Motor neuron (in vitro differentiated cells): ENCODE results near the gene CTDP1. TPM values are rescaled to one million over a fixed set of nuclear protein-coding genes. Genes with fewer than 3 reads are reported as not detected.

Experiments
- ATAC-seq, 8 experiments: fragments of 200-7000 bp; cut with Tn5 transposase; replicated peaks in 6 of 8; 2 replicates each; pipeline ENCODE4 v1.8.0; 2021; ENCODE audit warnings: mild to moderate bottlenecking in 8 of 8, moderate library complexity in 8 of 8
- H3K27ac ChIP-seq, 2 donors: fragments of 250-450 bp; sonication (Bioruptor Pico); 2 replicates each; pipeline ENCODE4 v1.9.0; 2021; ENCODE audit warnings: antibody characterized with exemption in 2 of 2, mild to moderate bottlenecking in 2 of 2, moderate library complexity in 1 of 2
- H3K4me1 ChIP-seq, 2 donors: fragments of 250-450 bp; sonication (Bioruptor Pico); replicated peaks in 1 of 2; 2 replicates each; pipeline ENCODE4 v1.6.1; 2021; ENCODE audit warnings: antibody characterized with exemption in 2 of 2, mild to moderate bottlenecking in 2 of 2, moderate library complexity in 1 of 2
- H3K4me3 ChIP-seq, 5 donors: fragments of 250-450 bp; sonication (Bioruptor Pico); 2 replicates each; pipeline ENCODE4 v1.9.0; 2021; ENCODE audit warnings: antibody characterized with exemption in 5 of 5, mild to moderate bottlenecking in 5 of 5, moderate library complexity in 4 of 5
- WGBS, 10 experiments: fragments of 450-650 bp; shearing (Covaris generic); methylation state at CpG; one replicate each; pipeline ENCODE4 v1.0.0; 2022; 5-methylcytosine and 5-hydroxymethylcytosine counted together
- in situ Hi-C, 9 experiments: fragments of 400-800 bp; cut with MboI; loops; one replicate each; pipeline ENCODE4 v1.15.0; 2021; ENCODE audit warnings: low sequenced_read_pairs in 9 of 9, low pct_unique_long_range_greater_than_20kb in 2 of 9; ENCODE audit not compliant: unreplicated experiment in 9 of 9
- total RNA-seq, 8 experiments: library from RNA; unstranded; fragments of 300-600 nt; gene quantifications; 2 replicates each; pipeline versions ENCODE4 v1.2.3 to v1.2.4, GENCODE V29; 2022

Gene CTDP1
- total RNA-seq, 8 experiments from 2014 or later: 9.5 to 21.8 (median 14.8) TPM

GRCh38 chr18:79650959-79651358, 28.6 kb upstream of the CTDP1 start:
- 58 to 98% (median 80%) methylated on average over 4 to 10 of the region's 11 CpGs for WGBS, 10 experiments
- no peaks in the 10 kb centered on the region for H3K4me1 ChIP-seq
- H3K4me3 ChIP-seq: no peak overlapping the region
- ATAC-seq: no peak
- H3K27ac ChIP-seq: no peak overlapping the region
- in situ Hi-C loops: loop anchor here in 2 of 9 experiments (25.0 kb wide), 1 partner anchor 264 kb away; the partner anchor contains the start of gene NFATC1 (in 2 of the 2)

- Histone ChIP-seq H3K4me3 (no peak overlapping the region), H3K27ac (no peak overlapping the region), H3K4me1 (peaks cover 16 to 25% of the 10 kb centered on the region in 2 donors)
- in situ Hi-C loops: loop anchor here in 2 of 9 experiments (25.0 kb wide), 1 partner anchor 270 kb away; the partner anchor contains the start of gene NFATC1 (in 2 of the 2)
- ATAC-seq: peak in 5 of 8 experiments; percentile 13 to 43 (median 39)
- 17 to 80% (median 60%) methylated on average over 1 to 9 of the region's 21 CpGs; no CpG with 5 or more reads in 3 of the 10 experiments for WGBS, 10 experiments
These were observed 22.1 kb upstream of the CTDP1 start for GRCh38 chr18:79657342-79657996.

- Histone ChIP-seq H3K27ac (no peak overlapping the region), H3K4me1 (peaks cover 25 to 32% of the 10 kb centered on the region in 2 donors), H3K4me3 (no peak overlapping the region)
- in situ Hi-C loops: loop anchor here in 2 of 9 experiments (25.0 kb wide), 1 partner anchor 271 kb away; the partner anchor contains the start of gene NFATC1 (in 2 of the 2)
- no peak for ATAC-seq
- WGBS, 10 experiments: 50 to 100% (median 87%) methylated on average over 3 to 12 of the region's 12 CpGs
These were observed 21.2 kb upstream of the CTDP1 start for GRCh38 chr18:79658366-79658765.

GRCh38 chr18:79659733-79660132, 19.9 kb upstream of the CTDP1 start:
- Histone ChIP-seq H3K4me1 (peaks cover 25 to 32% of the 10 kb centered on the region in 2 donors), H3K27ac (no peak overlapping the region), H3K4me3 (no peak overlapping the region)
- in situ Hi-C loops: loop anchor here in 2 of 9 experiments (25.0 kb wide), 1 partner anchor 272 kb away; the partner anchor contains the start of gene NFATC1 (in 2 of the 2)
- no peak for ATAC-seq
- 52 to 100% (median 86%) methylated on average over 2 to 5 of the region's 5 CpGs for WGBS, 10 experiments

GRCh38 chr18:79662034-79662433, 17.6 kb upstream of the CTDP1 start:
- no peak overlapping the region for H3K4me3 ChIP-seq
- ATAC-seq: peak in 5 of 8 experiments; percentile 86 to 93 (median 91)
- 0 to 46% (median 12%) methylated on average over 1 to 4 of the region's 4 CpGs for WGBS, 10 experiments
- in situ Hi-C loops: loop anchor here in 2 of 9 experiments (25.0 kb wide), 1 partner anchor 275 kb away; the partner anchor contains the start of gene NFATC1 (in 2 of the 2)
- H3K27ac ChIP-seq: peak overlapping the region in 1 of 2 donors; percentile 54
- H3K4me1 ChIP-seq: peaks cover 25 to 32% of the 10 kb centered on the region in 2 donors

GRCh38 chr18:79662439-79662838, 17.2 kb upstream of the CTDP1 start:
- ATAC-seq: peak in 5 of 8 experiments; percentile 42 to 64 (median 54)
- no peak overlapping the region for H3K4me3 ChIP-seq
- in situ Hi-C loops: loop anchor here in 2 of 9 experiments (25.0 kb wide), 1 partner anchor 275 kb away; the partner anchor contains the start of gene NFATC1 (in 2 of the 2)
- H3K4me1 ChIP-seq: peaks cover 25 to 29% of the 10 kb centered on the region in 2 donors
- WGBS, 10 experiments: 0 to 88% (median 24%) methylated on average over 1 of the region's 1 CpG; no CpG with 5 or more reads in 4 of the 10 experiments
- peak overlapping the region in 1 of 2 donors; percentile 54 for H3K27ac ChIP-seq

GRCh38 chr18:79664525-79665125, 15.0 kb upstream of the CTDP1 start:
- ATAC-seq: peak in 1 of 8 experiments; percentile 44
- no peak overlapping the region for H3K27ac ChIP-seq
- WGBS, 10 experiments: 14 to 100% (median 90%) methylated on average over 1 to 3 of the region's 3 CpGs
- in situ Hi-C loops: loop anchor here in 2 of 9 experiments (25.0 kb wide), 1 partner anchor 277 kb away; the partner anchor contains the start of gene NFATC1 (in 2 of the 2)
- H3K4me1 ChIP-seq: peaks cover 25 to 26% of the 10 kb centered on the region in 2 donors
- H3K4me3 ChIP-seq: no peak overlapping the region

GRCh38 chr18:79668203-79668602, 11.4 kb upstream of the CTDP1 start:
- in situ Hi-C loops: loop anchor here in 2 of 9 experiments (25.0 kb wide), 1 partner anchor 281 kb away; the partner anchor contains the start of gene NFATC1 (in 2 of the 2)
- ATAC-seq: no peak

GRCh38 chr18:79672490-79673276, 6.9 kb upstream of the CTDP1 start:
- no peak for ATAC-seq
- no peak overlapping the region for H3K27ac ChIP-seq
- H3K4me1 ChIP-seq: peaks cover under 1 to 8% of the 10 kb centered on the region in 2 donors
- H3K4me3 ChIP-seq: no peak overlapping the region
- 39 to 100% (median 83%) methylated on average over 1 to 10 of the region's 19 CpGs; no CpG with 5 or more reads in 1 of the 10 experiments for WGBS, 10 experiments
- in situ Hi-C loops: loop anchor here in 2 of 9 experiments (25.0 kb wide), 1 partner anchor 285 kb away; the partner anchor contains the start of gene NFATC1 (in 2 of the 2)

More at GRCh38 chr18:79668203-79668602, 11.4 kb upstream of the CTDP1 start:
- Histone ChIP-seq H3K4me3 (no peak overlapping the region), H3K4me1 (peaks cover 0 to 1% of the 10 kb centered on the region in 2 donors), H3K27ac (no peak overlapping the region)

- in situ Hi-C loops: no loop called here
- 78 to 100% (median 90%) methylated on average over 1 to 6 of the region's 6 CpGs; no CpG with 5 or more reads in 2 of the 10 experiments for WGBS, 10 experiments
- Histone ChIP-seq H3K4me1 (peaks cover 15 to 19% of the 10 kb centered on the region in 2 donors), H3K27ac (no peak overlapping the region), H3K4me3 (no peak overlapping the region)
- ATAC-seq: no peak
These were observed 2.4 kb upstream of the CTDP1 start for GRCh38 chr18:79677221-79677620.

- no peak overlapping the region for H3K27ac ChIP-seq
- WGBS, 10 experiments: 61 to 100% (median 84%) methylated on average over 1 to 9 of the region's 9 CpGs; no CpG with 5 or more reads in 3 of the 10 experiments
- H3K4me3 ChIP-seq: peak overlapping the region; percentile 78 to 95 (median 93)
- H3K4me1 ChIP-seq: peaks cover 15 to 19% of the 10 kb centered on the region in 2 donors
- in situ Hi-C loops: no loop called here
- no peak for ATAC-seq
These were observed 1.8 kb upstream of the CTDP1 start for GRCh38 chr18:79677840-79678239.
